Thyroid gland (tissue), 4 donors: ENCODE results near the gene PRLR. TPM values are rescaled to one million over a fixed set of nuclear protein-coding genes. Genes with fewer than 3 reads are reported as not detected.

ENCODE experiments used
- DNase-seq, 2 donors: peaks; one replicate each; pipeline ENCODE4 v3.0.0-alpha.2; 2019
- H3K27ac ChIP-seq, 3 donors: fragments of 200-600 bp; sonication (generic); 1 replicate in 2 of 3; 2 replicates in 1 of 3; pipeline ENCODE4 v1.5.1; 2016 to 2019; ENCODE audit warnings: mild to moderate bottlenecking in 1 of 3, moderate library complexity in 1 of 3
- H3K27me3 ChIP-seq: fragments of 200-600 bp; sonication (generic); one replicate; pipeline ENCODE4 v1.5.1; 2019
- H3K36me3 ChIP-seq, 2 donors: fragments of 200-600 bp; sonication (generic); one replicate each; pipeline ENCODE4 v1.5.1; 2016 to 2019
- H3K4me1 ChIP-seq, 2 donors: fragments of 200-600 bp; sonication (generic); one replicate each; pipeline ENCODE4 v1.5.1; 2017 to 2019
- H3K4me3 ChIP-seq, 3 donors: fragments of 200-600 bp; sonication (generic); replicated peaks in 1 of 3; 1 replicate in 2 of 3; 2 replicates in 1 of 3; pipeline ENCODE4 v1.5.1; 2016; ENCODE audit warnings: mild to moderate bottlenecking in 1 of 3
- H3K9me3 ChIP-seq: fragments of 200-600 bp; sonication (generic); one replicate; pipeline ENCODE4 v1.5.1; 2017
- POLR2A ChIP-seq, 2 donors: fragments of 450-650 bp; IDR thresholded peaks; one replicate each; pipeline ENCODE4 v1.6.1; 2017; ENCODE audit warnings: antibody characterized with exemption in 2 of 2, mild to moderate bottlenecking in 2 of 2, moderate library complexity in 1 of 2
- WGBS, 2 donors: methylation state at CpG; one replicate each; pipeline ENCODE4 v1.1.5; 2017; 5-methylcytosine and 5-hydroxymethylcytosine counted together
- intact Hi-C: fragments of 100-400 bp; cut with DNase I; formaldehyde crosslinking; loops from one replicate; pipeline ENCODE4 v1.15.1; 2023
- total RNA-seq, 4 donors: library from RNA; depleted of rRNA; stranded (reverse); fragments of >200 nt; gene quantifications; one replicate each; pipeline ENCODE4 v1.2.3, GENCODE V29; 2016
- TF ChIP-seq, protein P1 (sequence below), 6 experiments: fragments of 200-600 bp in 3 of 6; fragments of 450-650 bp in 3 of 6; sonication (generic) in 3 of 6; IDR thresholded peaks; one replicate each; pipeline ENCODE4 v1.5.1; 2016 to 2019; ENCODE audit warnings: antibody characterized with exemption in 6 of 6, mild to moderate bottlenecking in 2 of 6, inconsistent platforms in 1 of 6, moderate library complexity in 1 of 6

PRLR gene
- total RNA-seq, 4 donors from 2014 or later, result 0.20 to 1.7 (median 0.22) TPM; not detected in 1

DNA sequence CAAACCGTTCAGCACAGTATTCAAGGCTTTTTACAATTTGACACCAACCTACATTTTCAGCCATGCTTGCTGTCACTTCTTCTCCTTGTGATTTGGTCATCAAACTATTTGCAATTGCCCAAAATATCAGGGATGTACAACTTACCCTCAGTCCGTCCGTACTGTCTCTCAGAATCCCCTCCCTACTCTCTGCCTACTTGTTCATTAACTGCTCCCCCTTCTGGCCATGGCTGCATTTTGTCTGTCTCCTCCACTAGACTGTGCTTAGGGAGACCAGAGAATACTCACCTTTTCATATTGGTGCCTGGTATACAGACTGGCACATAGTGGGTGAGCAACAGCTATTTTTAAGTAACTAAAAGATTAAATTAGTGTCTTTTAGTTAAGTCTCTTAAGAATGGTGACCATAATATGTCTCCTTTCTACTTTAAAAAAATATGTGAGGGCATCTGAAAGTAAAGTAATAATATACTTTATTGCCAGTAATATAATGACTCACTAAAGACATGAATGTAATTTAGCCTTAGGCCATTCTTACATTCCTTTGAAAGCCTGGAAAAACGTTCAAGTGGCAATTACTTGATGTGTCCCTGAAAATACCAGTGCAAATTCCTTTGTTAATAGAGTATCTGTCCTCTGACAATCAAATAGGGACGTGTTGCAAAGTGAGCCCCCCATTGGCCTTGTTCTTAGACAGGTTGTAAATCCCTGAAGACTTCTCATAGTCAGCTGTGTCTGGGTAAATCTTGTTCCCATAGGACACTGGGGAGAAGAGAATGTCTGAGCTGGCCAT is 27.8 kb downstream of the PRLR start:
- peak; percentile 56 to 58 for DNase-seq
- Histone ChIP-seq H3K4me1 (peaks cover 9 to 14% of the 10 kb centered on the region in 2 donors), H3K36me3 (no peaks in the 10 kb centered on the region), H3K9me3 (no peaks in the 10 kb centered on the region), H3K27me3 (no peaks in the 10 kb centered on the region), H3K4me3 (no peak overlapping the region), H3K27ac (no peak overlapping the region)
- TF ChIP-seq, protein P1, sequence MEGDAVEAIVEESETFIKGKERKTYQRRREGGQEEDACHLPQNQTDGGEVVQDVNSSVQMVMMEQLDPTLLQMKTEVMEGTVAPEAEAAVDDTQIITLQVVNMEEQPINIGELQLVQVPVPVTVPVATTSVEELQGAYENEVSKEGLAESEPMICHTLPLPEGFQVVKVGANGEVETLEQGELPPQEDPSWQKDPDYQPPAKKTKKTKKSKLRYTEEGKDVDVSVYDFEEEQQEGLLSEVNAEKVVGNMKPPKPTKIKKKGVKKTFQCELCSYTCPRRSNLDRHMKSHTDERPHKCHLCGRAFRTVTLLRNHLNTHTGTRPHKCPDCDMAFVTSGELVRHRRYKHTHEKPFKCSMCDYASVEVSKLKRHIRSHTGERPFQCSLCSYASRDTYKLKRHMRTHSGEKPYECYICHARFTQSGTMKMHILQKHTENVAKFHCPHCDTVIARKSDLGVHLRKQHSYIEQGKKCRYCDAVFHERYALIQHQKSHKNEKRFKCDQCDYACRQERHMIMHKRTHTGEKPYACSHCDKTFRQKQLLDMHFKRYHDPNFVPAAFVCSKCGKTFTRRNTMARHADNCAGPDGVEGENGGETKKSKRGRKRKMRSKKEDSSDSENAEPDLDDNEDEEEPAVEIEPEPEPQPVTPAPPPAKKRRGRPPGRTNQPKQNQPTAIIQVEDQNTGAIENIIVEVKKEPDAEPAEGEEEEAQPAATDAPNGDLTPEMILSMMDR (IDR thresholded peaks at IDR 0.05), result peak in 3 of 6 experiments; percentile 39 to 47 (median 40)
- no peak for TF ChIP-seq POLR2A (IDR thresholded peaks at IDR 0.05)
- intact Hi-C loops, result no loop called here
- WGBS, 2 donors, result 64 to 65% methylated on average over 5 of the region's 5 CpGs

DNA sequence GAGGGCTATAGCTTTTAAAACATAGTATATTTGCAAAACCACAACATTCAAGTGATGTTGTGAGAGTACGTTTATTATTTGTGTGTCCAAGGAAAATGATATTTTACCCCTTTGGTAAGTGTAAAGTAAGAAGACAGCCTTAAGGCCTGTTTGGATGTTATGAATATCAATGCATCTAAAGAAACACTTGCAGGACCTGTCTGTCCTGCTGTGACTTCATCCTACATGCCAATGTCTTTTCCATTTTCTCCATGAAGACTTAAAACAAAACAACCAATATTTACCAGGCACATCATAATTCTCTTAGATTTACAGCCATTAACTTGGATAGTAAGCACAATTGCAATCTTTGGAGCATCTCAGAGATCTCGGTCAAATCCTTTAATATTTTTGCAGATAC is 29.0 kb downstream of the PRLR start:
- Histone ChIP-seq H3K4me3 (no peak overlapping the region), H3K4me1 (peaks cover 9 to 14% of the 10 kb centered on the region in 2 donors), H3K27ac (no peak overlapping the region), H3K36me3 (no peaks in the 10 kb centered on the region), H3K27me3 (no peaks in the 10 kb centered on the region), H3K9me3 (no peaks in the 10 kb centered on the region)
- no peak for DNase-seq
- intact Hi-C loops, result no loop called here
- WGBS, 2 donors, result 93 to 94% methylated on average over 2 of the region's 2 CpGs
- TF ChIP-seq, protein P1 (IDR thresholded peaks at IDR 0.05), result no peak
- no peak for TF ChIP-seq POLR2A (IDR thresholded peaks at IDR 0.05)

DNA sequence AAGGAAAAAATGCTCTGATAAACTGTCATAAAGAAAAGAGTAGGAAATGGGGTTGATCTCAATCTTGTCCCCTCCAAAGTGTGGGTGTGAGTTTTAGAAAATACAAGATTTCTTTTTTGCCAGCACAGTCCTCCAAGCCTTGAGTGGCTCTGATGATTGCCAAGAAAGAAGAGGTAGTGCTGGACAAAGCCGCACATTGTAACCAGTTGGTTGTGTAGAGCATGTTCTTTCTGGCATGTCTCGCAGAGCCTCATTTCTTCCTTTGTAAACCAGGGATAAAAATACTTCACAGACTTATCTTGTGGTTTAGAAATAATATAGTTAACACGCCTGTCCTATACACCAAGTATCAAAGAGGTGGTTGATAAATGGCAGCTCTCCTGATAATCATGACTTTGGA is 30.4 kb downstream of the PRLR start:
- 35 to 49% methylated on average over 3 of the region's 3 CpGs for WGBS, 2 donors
- Histone ChIP-seq H3K36me3 (no peaks in the 10 kb centered on the region), H3K4me1 (peaks cover 9 to 14% of the 10 kb centered on the region in 2 donors), H3K4me3 (no peak overlapping the region), H3K27ac (no peak overlapping the region), H3K9me3 (no peaks in the 10 kb centered on the region), H3K27me3 (no peaks in the 10 kb centered on the region)
- peak; percentile 40 to 53 for DNase-seq
- intact Hi-C loops, result no loop called here
- no peak for TF ChIP-seq POLR2A (IDR thresholded peaks at IDR 0.05)
- TF ChIP-seq, protein P1 (IDR thresholded peaks at IDR 0.05), result no peak

DNA sequence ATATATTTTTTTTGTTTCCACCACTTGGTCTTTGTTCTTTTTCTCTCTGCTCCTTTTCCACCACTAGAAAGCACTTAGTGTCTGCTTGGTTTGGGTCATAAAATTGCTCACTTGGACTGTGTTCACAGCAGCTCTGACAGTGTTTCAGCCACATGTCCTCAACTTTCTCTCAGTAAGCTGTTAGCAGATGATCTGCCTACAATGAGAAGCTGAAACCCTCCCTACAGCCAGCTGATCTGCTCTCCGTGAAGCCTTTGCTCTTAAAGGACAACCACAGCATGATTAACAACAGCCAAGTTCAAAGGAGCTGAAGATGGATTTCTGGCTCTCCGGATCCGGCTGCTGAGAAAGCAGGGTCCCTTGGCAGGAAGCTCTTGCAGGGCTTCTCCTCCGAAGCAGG is 31.6 kb downstream of the PRLR start:
- Histone ChIP-seq H3K4me3 (no peak overlapping the region), H3K27ac (no peak overlapping the region), H3K9me3 (no peaks in the 10 kb centered on the region), H3K27me3 (no peaks in the 10 kb centered on the region), H3K36me3 (no peaks in the 10 kb centered on the region), H3K4me1 (peaks cover 9 to 14% of the 10 kb centered on the region in 2 donors)
- intact Hi-C loops, result no loop called here
- TF ChIP-seq POLR2A (IDR thresholded peaks at IDR 0.05), result no peak
- TF ChIP-seq, protein P1 (IDR thresholded peaks at IDR 0.05), result no peak
- 32 to 49% methylated on average over 4 of the region's 4 CpGs for WGBS, 2 donors
- DNase-seq, result no peak

DNA sequence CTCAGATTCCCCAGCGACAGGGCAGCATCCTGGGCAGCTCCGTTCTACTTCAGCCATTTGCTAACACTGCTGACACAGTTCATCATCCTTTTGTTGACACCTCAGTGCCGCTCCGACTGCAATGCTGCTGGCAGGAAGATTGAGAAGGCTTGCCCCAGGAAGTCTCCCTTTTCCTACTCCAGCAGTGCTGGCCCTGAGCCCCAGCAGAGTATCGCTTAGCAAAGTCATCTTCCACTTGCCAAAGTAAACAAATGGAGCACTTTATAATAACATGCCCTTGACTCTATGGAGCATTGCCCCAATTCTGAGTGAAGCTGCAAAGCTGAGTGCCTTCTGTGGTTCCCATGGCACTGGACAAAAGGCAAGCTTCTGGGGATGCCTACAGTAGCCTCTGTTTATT is 32.2 kb downstream of the PRLR start:
- Histone ChIP-seq H3K27me3 (no peaks in the 10 kb centered on the region), H3K4me3 (no peak overlapping the region), H3K9me3 (no peaks in the 10 kb centered on the region), H3K36me3 (no peaks in the 10 kb centered on the region), H3K4me1 (peaks cover 9 to 14% of the 10 kb centered on the region in 2 donors), H3K27ac (no peak overlapping the region)
- intact Hi-C loops, result no loop called here
- 11 to 13% methylated on average over 5 of the region's 5 CpGs for WGBS, 2 donors
- DNase-seq, result peak; percentile 75 to 78
- no peak for TF ChIP-seq POLR2A (IDR thresholded peaks at IDR 0.05)
- TF ChIP-seq, protein P1 (IDR thresholded peaks at IDR 0.05), result no peak
